HG03460 (cell line): Measurements from ENCODE around the gene MYLK.

Experiments
- ATAC-seq: cut with Tn5 transposase; IDR thresholded peaks from one replicate; pipeline ENCODE4 v1.9.1; 2021; ENCODE audit not compliant: unreplicated experiment

MYLK gene

DNA sequence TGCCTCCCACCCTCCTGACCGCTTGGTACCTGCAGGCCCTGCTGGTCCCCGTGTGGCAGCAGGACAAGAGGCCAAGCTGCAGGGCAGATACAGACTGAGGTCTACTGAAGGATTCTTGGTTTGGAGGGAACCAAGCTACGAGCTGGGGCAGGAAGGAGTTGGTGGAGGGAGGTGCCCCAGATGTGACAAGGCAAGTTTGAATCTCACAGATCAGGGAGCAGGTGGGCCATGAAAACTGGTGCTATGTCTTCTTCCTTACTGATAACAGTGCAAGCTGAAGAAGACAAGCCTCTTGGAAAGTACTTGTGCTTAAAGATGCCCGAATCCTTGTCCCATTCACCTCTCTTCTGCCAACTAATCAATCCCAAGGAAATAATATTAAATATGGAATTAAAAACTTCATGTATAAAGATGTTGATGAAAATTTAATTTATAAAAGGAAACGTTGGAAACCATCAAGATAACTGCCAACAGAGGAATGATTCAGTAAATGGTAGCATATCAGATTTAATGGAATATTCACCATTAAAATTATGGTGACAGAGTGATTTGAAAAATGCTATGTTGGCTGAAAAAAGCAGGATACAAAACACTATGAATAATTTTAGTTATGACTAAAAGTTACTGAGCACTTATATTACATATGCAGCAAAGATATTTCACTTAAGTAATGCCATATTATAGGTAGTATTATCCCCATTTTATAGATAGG, 107.9 kb downstream of the MYLK start:
- ATAC-seq = no peak

DNA sequence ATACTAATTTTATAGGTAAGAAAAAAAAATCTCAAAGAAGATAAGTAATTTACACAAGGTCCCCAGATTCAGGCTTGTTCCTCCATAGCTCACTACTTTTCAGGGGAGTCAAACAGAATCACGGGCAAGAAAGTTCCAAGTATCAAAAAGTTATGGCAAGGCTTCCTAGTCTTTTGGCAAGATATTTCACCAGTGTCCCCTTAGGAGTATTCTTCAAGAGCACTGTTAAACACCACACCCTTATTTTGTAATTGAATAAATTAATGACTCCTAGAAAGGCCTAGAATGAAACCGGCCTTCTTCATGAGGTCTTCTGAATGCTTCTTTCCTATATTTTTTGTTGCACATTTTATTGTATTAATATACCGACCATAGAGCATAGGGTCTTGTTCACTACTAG, 109.7 kb downstream of the MYLK start:
- ATAC-seq = no peak

DNA sequence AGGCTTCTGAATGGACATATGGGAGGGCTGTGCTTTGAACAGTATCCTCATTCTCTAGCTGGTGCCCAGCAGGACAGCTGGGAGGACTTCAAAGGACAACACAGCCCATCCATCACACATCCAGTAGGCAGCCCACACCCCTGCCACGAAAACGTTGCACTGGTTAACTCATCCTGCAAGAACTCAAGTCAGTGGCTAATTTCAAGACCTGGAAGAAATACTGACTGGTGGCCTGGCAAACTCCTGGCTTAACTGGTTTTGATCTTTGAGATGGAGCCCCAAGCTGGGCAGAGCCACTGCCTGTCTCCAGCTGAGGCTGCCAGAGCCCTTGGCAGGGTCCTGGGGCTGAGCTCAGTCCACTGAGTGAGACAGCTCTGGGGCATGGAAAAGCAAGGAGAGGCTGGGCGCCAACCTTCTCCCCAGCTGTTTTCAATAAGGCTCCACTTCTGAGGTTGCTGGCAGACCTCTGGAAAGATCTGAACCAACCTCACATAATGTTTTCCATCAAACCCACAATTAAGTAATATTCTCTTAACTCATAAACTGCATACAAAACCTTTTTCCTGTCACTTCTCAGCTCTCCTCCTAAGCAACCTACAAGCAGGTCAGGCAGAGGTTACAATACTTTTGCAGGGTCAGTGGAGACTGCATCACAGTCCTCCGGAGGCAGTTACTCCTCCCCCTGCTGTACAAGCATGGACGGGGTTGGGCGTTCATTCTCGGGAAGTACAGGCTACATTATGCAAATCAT, 110.3 kb downstream of the MYLK start:
- no peak for ATAC-seq

GRCh38 chr3:123769356-123769743, 114.8 kb downstream of the MYLK start:
- ATAC-seq = no peak

- ATAC-seq = no peak
These were observed 115.4 kb downstream of the MYLK start for GRCh38 chr3:123768480-123769355.

DNA sequence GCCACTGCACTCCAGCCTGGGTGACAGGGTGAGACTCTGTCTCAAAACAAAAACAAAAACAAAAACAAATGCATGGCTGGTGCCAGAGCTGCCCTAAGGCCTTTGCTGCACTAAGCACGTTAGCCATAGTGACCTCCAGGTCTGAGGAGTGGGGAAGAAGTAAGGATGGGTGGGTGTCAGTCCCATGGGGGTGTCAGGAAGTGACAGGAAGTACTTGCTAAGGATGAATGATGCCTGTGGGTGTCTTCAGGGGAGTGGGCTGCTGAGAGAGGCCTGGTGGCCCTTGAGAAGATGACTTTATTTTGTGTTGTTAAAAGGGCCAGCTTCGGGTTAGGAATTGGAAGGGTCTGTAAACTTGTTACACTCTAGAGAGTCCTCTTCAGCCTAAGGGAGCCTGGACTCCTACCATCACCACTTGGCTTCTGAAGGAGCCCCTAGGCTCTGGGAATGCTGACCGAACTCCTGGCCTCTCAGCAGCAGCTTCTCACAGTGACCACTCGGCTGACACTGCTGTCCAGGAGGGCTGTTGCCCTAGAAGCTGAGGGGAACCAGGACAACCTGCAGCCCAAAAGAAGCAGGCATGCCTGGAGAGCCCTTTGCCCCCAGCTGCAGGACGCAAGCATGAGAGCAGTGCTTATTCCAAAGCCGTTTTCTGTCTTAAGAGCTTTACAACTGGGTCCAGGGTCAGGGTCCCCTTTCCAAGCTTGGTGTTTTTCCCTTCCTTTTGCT, 116.4 kb downstream of the MYLK start:
- ATAC-seq = no peak

- no peak for ATAC-seq
These were observed 117.1 kb downstream of the MYLK start for GRCh38 chr3:123767009-123767372.

DNA sequence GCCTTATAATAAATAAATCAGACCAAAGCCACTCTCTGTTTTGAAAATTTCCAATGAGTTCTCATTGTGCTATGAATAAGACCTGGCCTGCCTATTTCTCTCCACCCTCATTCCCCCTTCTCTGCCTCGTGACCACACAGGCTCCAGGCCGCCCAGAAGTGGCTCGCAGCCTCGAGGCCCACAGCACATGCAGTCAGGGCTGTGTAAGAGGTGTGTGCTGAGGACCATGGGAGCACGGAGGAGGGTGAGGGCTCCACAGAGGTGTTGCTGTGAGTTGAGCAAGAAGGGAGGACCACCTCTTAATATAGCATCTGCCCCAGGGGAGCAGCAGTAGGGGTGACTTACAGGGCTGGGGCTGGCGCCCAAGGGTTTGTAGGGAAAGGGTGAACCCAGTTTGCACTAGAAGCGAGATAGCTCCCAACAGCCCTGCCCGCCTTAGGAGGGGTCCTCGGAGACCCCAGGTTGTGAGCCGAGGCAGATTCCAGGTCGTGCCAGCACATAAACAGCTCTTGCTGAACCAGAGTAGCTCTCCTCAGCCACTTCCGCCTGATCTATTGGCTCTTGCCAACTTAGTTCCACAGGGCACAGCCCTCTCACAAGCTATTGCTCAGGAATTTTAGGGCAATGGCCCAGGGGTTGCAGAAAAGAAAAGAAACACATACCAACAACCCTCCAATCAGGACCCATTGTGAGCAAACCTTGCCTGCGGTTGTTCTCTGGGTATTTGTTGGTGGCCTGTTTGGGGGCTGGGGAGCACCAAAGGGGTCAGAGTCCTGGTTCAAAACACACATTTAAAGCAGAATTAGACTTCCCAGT, 117.7 kb downstream of the MYLK start:
- no peak for ATAC-seq

DNA sequence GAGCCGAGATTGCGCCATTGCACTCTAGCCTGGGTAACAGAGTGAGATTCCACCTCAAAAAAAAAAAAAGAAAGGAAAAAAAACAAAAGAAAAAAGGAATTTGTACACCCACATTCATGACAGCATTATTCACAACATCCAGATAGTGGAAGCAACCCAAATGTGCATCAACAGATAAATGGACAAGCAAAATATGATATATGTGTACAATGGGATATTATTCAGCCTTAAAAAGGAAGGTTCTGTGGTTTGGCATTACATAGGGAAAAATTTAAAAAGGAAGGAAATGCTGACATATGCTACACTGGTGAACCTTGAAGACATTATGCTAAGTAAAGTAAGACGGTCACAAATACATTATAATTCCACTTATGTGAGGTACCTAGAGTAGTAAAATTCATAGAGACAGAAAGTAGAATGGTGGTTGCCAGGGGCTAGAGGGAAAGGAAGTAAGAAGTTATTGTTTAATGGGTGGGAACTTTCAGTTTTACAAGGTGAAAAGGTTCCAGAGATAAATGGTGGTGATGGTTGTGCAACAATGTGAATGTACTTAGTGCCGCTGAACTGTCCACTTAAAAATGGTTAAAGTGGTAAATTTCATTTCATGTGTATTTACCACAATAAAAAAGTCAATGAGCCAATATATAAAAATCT, 118.5 kb downstream of the MYLK start:
- ATAC-seq = peak; percentile 54

GRCh38 chr3:123764647-123765046, 119.5 kb downstream of the MYLK start:
- ATAC-seq = no peak

DNA sequence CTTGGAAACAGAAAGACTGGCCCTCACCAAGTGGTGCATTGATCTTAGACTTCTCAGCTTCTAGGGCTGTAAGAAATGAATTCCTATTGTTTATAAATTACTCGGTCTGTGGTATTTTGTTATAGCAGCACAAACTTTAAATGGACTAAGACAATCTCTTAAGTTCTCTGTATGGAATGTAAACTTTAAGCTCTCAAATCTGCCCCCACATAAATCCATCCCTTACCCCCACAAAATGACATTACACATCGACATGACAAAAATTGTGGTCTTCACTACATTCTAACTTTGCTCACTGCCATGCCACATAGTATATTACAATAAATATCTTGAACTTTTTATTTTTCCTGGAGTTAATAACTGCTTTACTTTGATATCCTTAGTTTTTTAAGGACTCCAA, 121.3 kb downstream of the MYLK start:
- no peak for ATAC-seq

GRCh38 chr3:123760817-123761216, 123.3 kb downstream of the MYLK start:
- ATAC-seq = no peak

DNA sequence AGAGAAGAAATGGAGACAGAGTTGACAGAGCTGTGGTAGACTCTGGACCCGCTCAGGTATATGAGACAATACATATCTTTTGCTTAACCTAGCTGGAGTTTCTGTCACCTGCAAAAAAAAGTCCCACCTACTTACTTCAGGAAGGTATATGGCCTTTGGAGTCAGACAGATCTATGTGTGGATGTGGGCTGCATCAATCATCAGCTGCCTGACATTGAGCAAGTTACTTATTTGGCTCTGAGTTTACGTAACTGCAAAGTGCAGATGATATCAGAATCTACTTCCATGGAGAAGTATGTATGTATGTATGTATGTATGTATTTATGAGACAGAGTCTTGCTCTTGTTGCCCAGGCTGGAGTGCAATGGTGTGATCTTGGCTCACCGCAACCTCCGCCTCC, 124.3 kb downstream of the MYLK start:
- no peak for ATAC-seq

- ATAC-seq = no peak
These were observed 124.8 kb downstream of the MYLK start for GRCh38 chr3:123759311-123759710.

- ATAC-seq = no peak
These were observed 126.0 kb downstream of the MYLK start for GRCh38 chr3:123758081-123758564.

DNA sequence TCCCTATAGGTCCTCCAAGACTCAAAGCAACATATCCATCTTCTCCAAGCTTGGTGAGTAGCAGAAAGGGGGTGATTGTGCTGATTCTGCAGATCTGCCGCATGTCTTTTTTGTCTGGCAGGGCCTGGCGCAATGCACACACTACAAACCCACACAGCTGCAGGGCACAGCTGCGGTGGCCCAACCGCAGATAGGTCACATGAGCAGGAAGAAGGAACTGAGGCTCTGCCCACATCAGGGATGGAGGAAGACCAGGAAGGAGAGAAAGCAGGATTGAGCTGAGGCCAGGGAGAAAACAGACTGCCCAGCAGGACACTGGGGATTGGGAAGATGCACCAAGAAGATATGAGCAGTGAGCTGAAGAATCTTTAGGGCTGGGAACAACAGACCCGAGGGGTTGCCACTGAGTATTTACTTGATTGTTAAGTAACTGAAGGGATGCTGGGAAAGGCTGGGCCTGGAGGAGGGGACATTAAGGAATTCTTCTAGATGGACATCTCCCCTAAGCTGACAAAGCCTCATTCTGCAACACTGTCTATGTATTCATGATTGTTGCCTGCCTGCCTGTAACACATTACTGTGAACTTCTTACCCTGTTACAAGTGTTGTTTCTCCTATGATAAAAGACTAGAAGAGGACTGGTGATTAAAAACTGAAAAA, 126.7 kb downstream of the MYLK start:
- no peak for ATAC-seq

- no peak for ATAC-seq
These were observed 128.6 kb downstream of the MYLK start for GRCh38 chr3:123755501-123755900.

- no peak for ATAC-seq
These were observed 129.0 kb downstream of the MYLK start for GRCh38 chr3:123755085-123755484.

GRCh38 chr3:123753286-123753685, 130.8 kb downstream of the MYLK start:
- no peak for ATAC-seq
